Measurements from ENCODE around the gene TMPO.

Gene TMPO, protein sequence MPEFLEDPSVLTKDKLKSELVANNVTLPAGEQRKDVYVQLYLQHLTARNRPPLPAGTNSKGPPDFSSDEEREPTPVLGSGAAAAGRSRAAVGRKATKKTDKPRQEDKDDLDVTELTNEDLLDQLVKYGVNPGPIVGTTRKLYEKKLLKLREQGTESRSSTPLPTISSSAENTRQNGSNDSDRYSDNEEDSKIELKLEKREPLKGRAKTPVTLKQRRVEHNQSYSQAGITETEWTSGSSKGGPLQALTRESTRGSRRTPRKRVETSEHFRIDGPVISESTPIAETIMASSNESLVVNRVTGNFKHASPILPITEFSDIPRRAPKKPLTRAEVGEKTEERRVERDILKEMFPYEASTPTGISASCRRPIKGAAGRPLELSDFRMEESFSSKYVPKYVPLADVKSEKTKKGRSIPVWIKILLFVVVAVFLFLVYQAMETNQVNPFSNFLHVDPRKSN

DNA sequence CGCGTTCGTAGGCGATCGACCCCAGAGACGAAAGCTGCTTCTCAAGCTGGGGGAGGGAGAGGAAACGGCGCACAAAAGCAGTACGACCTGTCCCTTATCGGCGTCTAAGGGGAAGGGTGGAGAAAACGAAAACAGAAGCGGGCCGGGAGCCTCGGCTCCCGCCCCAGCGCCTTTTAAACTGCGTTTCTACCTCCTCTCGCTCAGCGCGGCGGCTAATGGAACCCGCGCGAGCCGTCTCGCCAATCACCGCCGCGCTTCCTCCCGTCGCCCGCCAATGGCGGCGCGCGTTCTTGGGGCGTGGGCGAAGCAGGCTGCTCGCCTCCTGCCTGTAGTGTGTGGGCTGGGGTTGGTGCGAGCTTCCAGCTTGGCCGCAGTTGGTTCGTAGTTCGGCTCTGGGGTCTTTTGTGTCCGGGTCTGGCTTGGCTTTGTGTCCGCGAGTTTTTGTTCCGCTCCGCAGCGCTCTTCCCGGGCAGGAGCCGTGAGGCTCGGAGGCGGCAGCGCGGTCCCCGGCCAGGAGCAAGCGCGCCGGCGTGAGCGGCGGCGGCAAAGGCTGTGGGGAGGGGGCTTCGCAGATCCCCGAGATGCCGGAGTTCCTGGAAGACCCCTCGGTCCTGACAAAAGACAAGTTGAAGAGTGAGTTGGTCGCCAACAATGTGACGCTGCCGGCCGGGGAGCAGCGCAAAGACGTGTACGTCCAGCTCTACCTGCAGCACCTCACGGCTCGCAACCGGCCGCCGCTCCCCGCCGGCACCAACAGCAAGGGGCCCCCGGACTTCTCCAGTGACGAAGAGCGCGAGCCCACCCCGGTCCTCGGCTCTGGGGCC is at the start of gene TMPO:
Gene TMPO, plus strand, starts transcription at position 304 of the 824 bp plus-strand sequence. Its CDS starts 278 bp downstream, at position 582.
- peak; percentile 97 for DNase-seq (ENCODE audit: low spot score)
- ChIA-PET CTCF (interaction anchor here (0.7 to 1.6 kb wide), 6 partner anchors 10 to 89 kb away, joined by 3 to 4 read pairs (median 4); no protein-coding TSS in a partner anchor), POLR2A (ENCODE audit: low non-redundant PET) (interaction anchor here (0.5 to 1.4 kb wide), 6 partner anchors 10 to 1748 kb away, joined by 3 to 7 read pairs (median 5); no protein-coding TSS in a partner anchor)
- TF ChIP-seq, protein P1, sequence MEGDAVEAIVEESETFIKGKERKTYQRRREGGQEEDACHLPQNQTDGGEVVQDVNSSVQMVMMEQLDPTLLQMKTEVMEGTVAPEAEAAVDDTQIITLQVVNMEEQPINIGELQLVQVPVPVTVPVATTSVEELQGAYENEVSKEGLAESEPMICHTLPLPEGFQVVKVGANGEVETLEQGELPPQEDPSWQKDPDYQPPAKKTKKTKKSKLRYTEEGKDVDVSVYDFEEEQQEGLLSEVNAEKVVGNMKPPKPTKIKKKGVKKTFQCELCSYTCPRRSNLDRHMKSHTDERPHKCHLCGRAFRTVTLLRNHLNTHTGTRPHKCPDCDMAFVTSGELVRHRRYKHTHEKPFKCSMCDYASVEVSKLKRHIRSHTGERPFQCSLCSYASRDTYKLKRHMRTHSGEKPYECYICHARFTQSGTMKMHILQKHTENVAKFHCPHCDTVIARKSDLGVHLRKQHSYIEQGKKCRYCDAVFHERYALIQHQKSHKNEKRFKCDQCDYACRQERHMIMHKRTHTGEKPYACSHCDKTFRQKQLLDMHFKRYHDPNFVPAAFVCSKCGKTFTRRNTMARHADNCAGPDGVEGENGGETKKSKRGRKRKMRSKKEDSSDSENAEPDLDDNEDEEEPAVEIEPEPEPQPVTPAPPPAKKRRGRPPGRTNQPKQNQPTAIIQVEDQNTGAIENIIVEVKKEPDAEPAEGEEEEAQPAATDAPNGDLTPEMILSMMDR (conservative IDR thresholded peaks at IDR 0.05; ENCODE audit: low read depth) = no peak
- peak within 1 kb of the TSS; percentile 98 for H3K27ac ChIP-seq

DNA sequence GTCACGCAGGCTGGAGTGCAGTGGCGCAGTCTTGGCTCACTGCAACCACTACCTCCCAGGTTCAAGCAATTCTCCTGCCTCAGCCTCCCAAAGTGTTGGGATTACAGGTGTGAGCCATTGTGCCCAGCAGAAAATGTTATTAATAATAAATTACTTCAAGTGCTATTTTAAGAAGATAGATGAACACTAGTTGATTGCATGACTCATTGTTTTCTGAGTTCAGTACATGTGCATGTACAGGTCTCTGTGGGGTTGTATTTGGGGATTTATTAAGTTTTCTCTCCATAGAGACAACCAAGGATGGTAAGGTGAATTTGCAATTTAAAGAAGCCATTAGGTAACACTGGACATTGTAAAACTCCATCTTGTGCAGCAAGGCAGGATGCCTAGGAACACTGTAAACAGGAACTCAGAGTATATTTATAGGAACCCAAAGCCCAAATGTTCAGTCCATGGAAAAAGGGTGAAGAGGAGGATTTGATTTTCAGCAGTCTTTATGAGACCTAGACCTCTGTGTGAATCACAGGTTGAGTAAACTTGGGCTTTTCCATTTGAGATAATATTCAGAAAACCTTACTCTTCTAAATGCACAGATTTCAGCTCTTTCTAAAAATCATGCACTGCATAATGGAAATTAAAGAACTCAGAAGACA is 49.3 kb upstream of the TMPO start:
- CTCF ChIA-PET = no interaction called here
- DNase-seq (ENCODE audit: low spot score) = no peak

DNA sequence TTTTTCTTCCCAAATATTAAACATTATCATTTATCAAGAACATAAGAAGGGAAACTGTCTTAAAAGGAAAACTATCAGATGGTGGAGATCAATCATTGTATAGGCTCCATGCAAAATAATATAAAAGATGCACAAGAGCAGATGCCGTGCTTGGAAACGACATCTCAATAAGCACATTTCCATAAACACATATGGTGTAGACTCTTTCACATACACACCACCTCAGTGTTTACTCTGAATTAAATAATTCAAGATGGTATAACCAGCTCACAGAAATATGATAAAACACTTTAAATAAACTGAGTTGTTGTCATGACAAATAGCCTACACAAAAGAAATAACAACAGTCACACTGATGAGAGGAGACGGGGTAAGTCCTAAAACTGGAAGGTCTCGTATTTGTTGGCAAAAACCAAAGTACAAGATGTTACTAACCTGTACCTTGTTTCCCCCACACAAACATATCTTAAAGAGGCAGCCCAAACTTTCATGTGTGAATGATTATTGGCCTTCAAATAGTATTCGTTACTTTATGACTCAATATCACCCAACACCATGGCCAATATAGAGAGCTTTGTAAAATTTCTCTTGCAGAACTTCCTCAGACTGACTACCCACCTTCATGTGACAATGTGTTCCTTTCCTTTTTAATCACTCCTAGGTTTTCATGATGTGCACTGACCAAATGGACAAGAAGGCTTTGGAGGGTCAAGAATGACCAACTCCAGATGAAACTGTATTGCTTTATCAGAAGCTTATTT is 48.6 kb upstream of the TMPO start:
- TF ChIP-seq, protein P1 (conservative IDR thresholded peaks at IDR 0.05; ENCODE audit: low read depth) = no peak
- POLR2A ChIA-PET (ENCODE audit: low non-redundant PET) = no interaction called here
- H3K27ac ChIP-seq = no peak overlapping the region
- DNase-seq (ENCODE audit: low spot score) = no peak
- CTCF ChIA-PET = no interaction called here

More for the DNA sequence above, 49.3 kb upstream of the TMPO start:
- POLR2A ChIA-PET (ENCODE audit: low non-redundant PET) = no interaction called here
- TF ChIP-seq, protein P1 (conservative IDR thresholded peaks at IDR 0.05; ENCODE audit: low read depth) = no peak
- H3K27ac ChIP-seq = no peak overlapping the region

DNA sequence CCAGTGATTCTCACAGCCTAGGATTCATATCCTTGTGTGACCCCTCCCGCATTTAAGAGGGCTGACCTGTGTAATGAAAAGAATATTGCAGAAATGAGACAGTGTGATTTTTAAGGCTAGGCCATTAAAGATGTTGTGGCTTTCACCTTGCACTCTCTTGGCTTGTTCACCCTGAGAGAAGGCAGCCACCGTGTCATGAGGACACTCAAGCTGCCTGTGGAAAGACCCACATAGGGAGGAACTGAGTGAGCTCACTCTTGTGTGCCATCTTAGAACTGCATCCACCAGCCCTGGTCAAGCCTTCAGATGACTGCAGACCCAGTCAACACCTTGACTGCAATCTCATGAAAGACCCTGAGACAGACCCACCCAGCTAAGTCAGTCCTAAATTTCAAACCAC is 46.3 kb upstream of the TMPO start:
- no peak overlapping the region for H3K27ac ChIP-seq
- DNase-seq (ENCODE audit: low spot score) = no peak
- CTCF ChIA-PET = no interaction called here
- TF ChIP-seq, protein P1 (conservative IDR thresholded peaks at IDR 0.05; ENCODE audit: low read depth) = no peak
- POLR2A ChIA-PET (ENCODE audit: low non-redundant PET) = no interaction called here

DNA sequence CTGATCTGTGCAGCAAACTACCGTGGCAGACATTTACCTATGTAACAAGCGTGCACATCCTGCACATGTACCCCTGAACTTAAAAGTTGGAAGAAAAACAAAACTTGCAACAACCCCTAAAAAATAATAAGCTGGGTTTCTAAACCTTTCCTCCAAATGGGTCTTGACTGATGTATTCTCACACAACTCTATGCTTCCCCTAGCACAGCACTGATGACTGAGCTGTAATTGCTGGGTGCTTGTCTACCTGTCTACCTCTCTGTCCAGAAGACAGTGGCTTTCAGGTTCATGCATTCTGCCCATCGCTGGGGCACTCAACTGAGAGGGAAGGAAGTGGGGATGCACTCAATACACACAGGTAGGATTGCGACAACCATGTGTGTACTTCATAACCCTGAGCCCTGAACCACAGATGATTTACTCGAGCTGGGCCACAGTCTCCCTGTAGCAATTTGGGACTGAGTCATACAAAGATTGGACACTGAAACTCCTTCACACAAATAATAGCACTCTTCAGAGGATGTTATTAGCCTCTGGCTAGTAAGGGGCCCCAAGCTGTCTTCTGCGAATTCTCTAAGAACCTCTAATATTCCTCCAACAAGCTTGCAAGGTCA is 44.8 kb upstream of the TMPO start:
- POLR2A ChIA-PET (ENCODE audit: low non-redundant PET) = no interaction called here
- H3K27ac ChIP-seq = no peak overlapping the region
- CTCF ChIA-PET = no interaction called here
- DNase-seq (ENCODE audit: low spot score) = peak; percentile 13
- TF ChIP-seq, protein P1 (conservative IDR thresholded peaks at IDR 0.05; ENCODE audit: low read depth) = no peak
